HCT116 (cell line): Measurements from ENCODE around the gene GP2. TPM values are rescaled to one million over a fixed set of nuclear protein-coding genes. Genes with fewer than 3 reads are reported as not detected.

Experiments used
- ATAC-seq: fragments of 200-7000 bp; cut with Tn5 transposase; 2 replicates; pipeline ENCODE4 v1.9.1; 2020; ENCODE audit warnings: mild to moderate bottlenecking, moderate library complexity
- BruUV-seq: library from RNA; stranded (reverse); fragments of 400-500 nt; replicated peaks from 2 replicates; lab custom pipeline; 2021; lab: Mats Ljungman, UMichigan
- CTCF ChIA-PET: fragments of 300-600 bp; sonication (Branson Sonifier 250); formaldehyde crosslinking; loops from one replicate; lab custom pipeline; 2021; ENCODE audit warnings: antibody characterized with exemption; lab: Charles Lee
- POLR2A ChIA-PET: fragments of 300-600, 350-600 bp; sonication (Branson Sonifier 250); formaldehyde crosslinking; loops from one replicate; lab custom pipeline; 2021; ENCODE audit warnings: antibody characterized with exemption; lab: Charles Lee
- RAD21 ChIA-PET, 2 experiments: fragments of 300-600 bp; sonication (Branson Sonifier 250); formaldehyde crosslinking; loops; one replicate each; lab custom pipeline; 2023; ENCODE audit warnings: low total read pairs in 2 of 2; ENCODE audit not compliant: uncharacterized antibody in 2 of 2, unreplicated experiment in 2 of 2, low non-redundant PET in 1 of 2; lab: Charles Lee
- DNase-seq: peaks from one replicate; pipeline ENCODE4 v3.0.0-alpha.2; 2010; ENCODE audit warnings: low read depth, low spot score
- H2AFZ ChIP-seq: fragments of 200-600 bp; shearing (Covaris generic), sonication (generic); 2 replicates; pipeline ENCODE4 v1.6.1; 2017; ENCODE audit warnings: low read depth, mixed run types, mixed read lengths, antibody characterized with exemption, low read length; ENCODE audit not compliant: poor library complexity, severe bottlenecking
- H3K27ac ChIP-seq: 2 replicates; pipeline ENCODE4 v1.5.1; 2012; ENCODE audit warnings: low read depth, low read length
- H3K27me3 ChIP-seq: fragments of 200-600 bp; sonication (generic); 2 replicates; pipeline ENCODE4 v1.6.1; 2016; ENCODE audit warnings: mixed run types, low read length, mixed read lengths; ENCODE audit not compliant: insufficient read depth
- H3K36me3 ChIP-seq, 2 experiments: fragments of 200-500 bp in 1 of 2; fragments of 200-600 bp in 1 of 2; sonication (Bioruptor generic) in 1 of 2; sonication (generic) in 1 of 2; 2 replicates each; pipeline versions ENCODE4 v1.5.1 to v1.6.1; 2014 to 2016; ENCODE audit warnings: low read length in 2 of 2, inconsistent platforms in 1 of 2, mixed read lengths in 1 of 2, mixed run types in 1 of 2; ENCODE audit not compliant: insufficient read depth in 2 of 2, control insufficient read depth in 1 of 2
- H3K4me1 ChIP-seq, 2 experiments: fragments of 200-600 bp in 1 of 2; sonication (generic) in 1 of 2; 2 replicates each; pipeline versions ENCODE4 v1.5.1 to v1.6.1; 2012 to 2017; ENCODE audit warnings: low read length in 2 of 2, inconsistent platforms in 1 of 2, mild to moderate bottlenecking in 1 of 2, mixed read lengths in 1 of 2, mixed run types in 1 of 2, moderate library complexity in 1 of 2; ENCODE audit not compliant: insufficient read depth in 2 of 2, control insufficient read depth in 1 of 2
- H3K4me2 ChIP-seq: fragments of 200-600 bp; sonication (generic); 2 replicates; pipeline ENCODE4 v1.6.1; 2017; ENCODE audit warnings: mixed run types, low read length, mixed read lengths
- H3K4me3 ChIP-seq, 2 experiments: fragments of 200-600 bp in 1 of 2; sonication (generic) in 1 of 2; replicated peaks in 1 of 2; 2 replicates each; pipeline ENCODE4 v1.5.1; 2011 to 2016; ENCODE audit warnings: low read length in 2 of 2, control low read depth in 1 of 2, low read depth in 1 of 2, mild to moderate bottlenecking in 1 of 2, mixed read lengths in 1 of 2, mixed run types in 1 of 2
- H3K79me2 ChIP-seq: fragments of 200-600 bp; sonication (generic); 2 replicates; pipeline ENCODE4 v1.6.1; 2017; ENCODE audit warnings: mild to moderate bottlenecking, mixed run types, low read length, moderate library complexity, mixed read lengths; ENCODE audit not compliant: insufficient read depth
- H3K9ac ChIP-seq: fragments of 200-600 bp; sonication (generic); 2 replicates; pipeline ENCODE4 v1.6.1; 2016; ENCODE audit warnings: low read length, mixed read lengths
- H3K9me2 ChIP-seq: fragments of 200-600 bp; sonication (generic), shearing (Covaris generic); 2 replicates; pipeline ENCODE4 v1.6.1; 2017; ENCODE audit warnings: mixed run types, mild to moderate bottlenecking, moderate library complexity; ENCODE audit not compliant: insufficient read depth
- H3K9me3 ChIP-seq, 2 experiments: fragments of 200-500 bp in 1 of 2; fragments of 200-600 bp in 1 of 2; sonication (Bioruptor generic) in 1 of 2; sonication (generic) in 1 of 2; 2 replicates each; pipeline ENCODE4 v1.6.1; 2014 to 2017; ENCODE audit warnings: low read length in 2 of 2, mixed read lengths in 2 of 2, inconsistent platforms in 1 of 2, low read depth in 1 of 2, mild to moderate bottlenecking in 1 of 2, mixed run types in 1 of 2, moderate library complexity in 1 of 2; ENCODE audit not compliant: control insufficient read depth in 1 of 2, insufficient read depth in 1 of 2
- H4K20me1 ChIP-seq: fragments of 200-600 bp; sonication (generic), shearing (Covaris generic); 2 replicates; pipeline ENCODE4 v1.6.1; 2017; ENCODE audit warnings: mixed run types, mild to moderate bottlenecking, moderate library complexity; ENCODE audit not compliant: insufficient read depth
- EGR1 ChIP-seq: IDR thresholded peaks from 2 replicates; pipeline ENCODE4 v1.6.1; 2012; ENCODE audit warnings: low read depth
- ELF1 ChIP-seq: IDR thresholded peaks from 2 replicates; pipeline ENCODE4 v1.6.1; 2012; ENCODE audit warnings: low read depth, borderline replicate concordance
- EZH2 ChIP-seq: fragments of 200-600 bp; sonication (generic); IDR thresholded peaks from 2 replicates; pipeline ENCODE4 v1.6.1; 2017; ENCODE audit warnings: antibody characterized with exemption, mixed run types
- EZH2phosphoT487 ChIP-seq: fragments of 200-600 bp; IDR thresholded peaks from 2 replicates; pipeline ENCODE4 v1.6.1; 2018; ENCODE audit warnings: antibody characterized with exemption, borderline replicate concordance
- JUND ChIP-seq: IDR thresholded peaks from 2 replicates; pipeline ENCODE4 v1.6.1; 2012
- POLR2A ChIP-seq: IDR thresholded peaks from 2 replicates; pipeline ENCODE4 v1.7.0; 2011; ENCODE audit warnings: borderline replicate concordance; ENCODE audit not compliant: insufficient read depth, insufficient read length; ENCODE audit errors: extremely low read depth
- POLR2AphosphoS5 ChIP-seq: IDR thresholded peaks from 2 replicates; pipeline ENCODE4 v1.6.1; 2011; ENCODE audit warnings: mild to moderate bottlenecking, low read depth, low read length, moderate library complexity
- SIN3A ChIP-seq: IDR thresholded peaks from 2 replicates; pipeline ENCODE4 v1.6.1; 2012; ENCODE audit warnings: low read depth
- SP1 ChIP-seq: IDR thresholded peaks from 2 replicates; pipeline ENCODE4 v1.6.1; 2012; ENCODE audit warnings: low read depth
- SRF ChIP-seq: IDR thresholded peaks from 2 replicates; pipeline ENCODE4 v1.6.1; 2012; ENCODE audit warnings: low read depth
- YY1 ChIP-seq: IDR thresholded peaks from 2 replicates; pipeline ENCODE4 v1.6.1; 2011; ENCODE audit warnings: low read length, low read depth, moderate library complexity, mild to moderate bottlenecking; ENCODE audit not compliant: insufficient replicate concordance; ENCODE audit errors: extremely low read depth
- ZNF274 ChIP-seq: fragments of 200-500 bp; sonication (Bioruptor generic); IDR thresholded peaks from 2 replicates; pipeline ENCODE4 v1.6.1; 2014; ENCODE audit warnings: mild to moderate bottlenecking, low read depth, low read length, inconsistent platforms
- intact Hi-C: fragments of 100-400 bp; cut with micrococcal nuclease; formaldehyde crosslinking; loops from 2 replicates; pipeline ENCODE4 v1.10.0; 2022
- total RNA-seq: library from RNA; stranded (reverse); gene quantifications from one replicate; pipeline ENCODE4 v1.2.1, GENCODE V29; 2021; ENCODE audit not compliant: unreplicated experiment
- TF ChIP-seq, protein P1 (sequence below), 3 experiments: fragments of 200-600 bp in 1 of 3; sonication (generic) in 1 of 3; IDR thresholded peaks in 2 of 3; conservative IDR thresholded peaks in 1 of 3; 2 replicates each; pipeline ENCODE4 v1.5.1; 2012 to 2017; ENCODE audit warnings: low read depth in 2 of 3, low read length in 2 of 3, antibody characterized with exemption in 1 of 3, borderline replicate concordance in 1 of 3, control low read depth in 1 of 3, mild to moderate bottlenecking in 1 of 3, mixed read lengths in 1 of 3, mixed run types in 1 of 3, moderate library complexity in 1 of 3; ENCODE audit not compliant: insufficient read depth in 1 of 3
- TF ChIP-seq, protein P2 (sequence below): IDR thresholded peaks from 2 replicates; pipeline ENCODE4 v1.6.1; 2012; ENCODE audit warnings: low read depth
- TF ChIP-seq, protein P3 (sequence below): IDR thresholded peaks from 2 replicates; pipeline ENCODE4 v1.6.1; 2012
- TF ChIP-seq, protein P4 (sequence below): IDR thresholded peaks from 2 replicates; pipeline ENCODE4 v1.6.1; 2011; ENCODE audit warnings: mild to moderate bottlenecking, low read length, moderate library complexity; ENCODE audit not compliant: insufficient replicate concordance; ENCODE audit errors: extremely low read depth

The GP2 gene
- total RNA-seq, 1 experiment from 2014 or later: 8.7 TPM

DNA sequence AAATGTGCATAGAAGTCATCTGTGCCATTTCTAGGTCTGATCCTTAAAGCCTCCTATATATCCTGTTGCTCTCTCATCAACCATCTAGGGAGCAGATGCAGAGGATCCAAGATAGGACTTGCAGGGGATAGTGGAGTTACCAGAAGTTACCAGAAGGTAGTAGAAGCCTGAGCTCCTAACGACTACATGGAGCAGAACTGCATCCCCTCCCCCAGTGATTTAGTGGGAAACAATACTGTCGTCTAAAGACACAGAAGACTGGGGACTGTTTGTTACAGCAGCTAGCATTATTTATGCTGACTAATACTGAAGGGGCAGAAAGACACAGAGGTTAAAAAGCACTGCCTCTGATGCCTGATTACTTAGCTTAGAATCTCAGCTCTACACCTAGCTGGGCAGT, 15.8 kb downstream of the GP2 start:
- H2AFZ ChIP-seq: no peak overlapping the region
- H3K27ac ChIP-seq: no peak overlapping the region
- intact Hi-C loops: no loop called here
- no TSS peak for BruUV-seq
- RAD21 ChIA-PET: no interaction called here
- POLR2A ChIA-PET: no interaction called here
- H3K4me2 ChIP-seq: no peak overlapping the region
- H3K4me3 ChIP-seq: no peak overlapping the region
- H3K79me2 ChIP-seq: no peaks in the 10 kb centered on the region
- no peak for ATAC-seq
- no peaks in the 10 kb centered on the region for H3K9me3 ChIP-seq
- H3K4me1 ChIP-seq: no peaks in the 10 kb centered on the region
- no peak overlapping the region for H3K9ac ChIP-seq
- H3K9me2 ChIP-seq: no peaks in the 10 kb centered on the region
- no peaks in the 10 kb centered on the region for H3K36me3 ChIP-seq
- peaks cover 28% of the 10 kb centered on the region for H3K27me3 ChIP-seq
- TF ChIP-seq EZH2: no peak
- no peak for TF ChIP-seq EGR1
- TF ChIP-seq SRF: no peak
- TF ChIP-seq JUND: no peak
- TF ChIP-seq, protein P1, sequence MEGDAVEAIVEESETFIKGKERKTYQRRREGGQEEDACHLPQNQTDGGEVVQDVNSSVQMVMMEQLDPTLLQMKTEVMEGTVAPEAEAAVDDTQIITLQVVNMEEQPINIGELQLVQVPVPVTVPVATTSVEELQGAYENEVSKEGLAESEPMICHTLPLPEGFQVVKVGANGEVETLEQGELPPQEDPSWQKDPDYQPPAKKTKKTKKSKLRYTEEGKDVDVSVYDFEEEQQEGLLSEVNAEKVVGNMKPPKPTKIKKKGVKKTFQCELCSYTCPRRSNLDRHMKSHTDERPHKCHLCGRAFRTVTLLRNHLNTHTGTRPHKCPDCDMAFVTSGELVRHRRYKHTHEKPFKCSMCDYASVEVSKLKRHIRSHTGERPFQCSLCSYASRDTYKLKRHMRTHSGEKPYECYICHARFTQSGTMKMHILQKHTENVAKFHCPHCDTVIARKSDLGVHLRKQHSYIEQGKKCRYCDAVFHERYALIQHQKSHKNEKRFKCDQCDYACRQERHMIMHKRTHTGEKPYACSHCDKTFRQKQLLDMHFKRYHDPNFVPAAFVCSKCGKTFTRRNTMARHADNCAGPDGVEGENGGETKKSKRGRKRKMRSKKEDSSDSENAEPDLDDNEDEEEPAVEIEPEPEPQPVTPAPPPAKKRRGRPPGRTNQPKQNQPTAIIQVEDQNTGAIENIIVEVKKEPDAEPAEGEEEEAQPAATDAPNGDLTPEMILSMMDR (IDR thresholded peaks at IDR 0.05 in 2 of 3, conservative IDR thresholded peaks at IDR 0.05 in 1 of 3; ENCODE audit: borderline replicate concordance in 1 of 3, insufficient read depth in 1 of 3, low read depth in 2 of 3, low read length in 2 of 3): no peak
- TF ChIP-seq, protein P2, sequence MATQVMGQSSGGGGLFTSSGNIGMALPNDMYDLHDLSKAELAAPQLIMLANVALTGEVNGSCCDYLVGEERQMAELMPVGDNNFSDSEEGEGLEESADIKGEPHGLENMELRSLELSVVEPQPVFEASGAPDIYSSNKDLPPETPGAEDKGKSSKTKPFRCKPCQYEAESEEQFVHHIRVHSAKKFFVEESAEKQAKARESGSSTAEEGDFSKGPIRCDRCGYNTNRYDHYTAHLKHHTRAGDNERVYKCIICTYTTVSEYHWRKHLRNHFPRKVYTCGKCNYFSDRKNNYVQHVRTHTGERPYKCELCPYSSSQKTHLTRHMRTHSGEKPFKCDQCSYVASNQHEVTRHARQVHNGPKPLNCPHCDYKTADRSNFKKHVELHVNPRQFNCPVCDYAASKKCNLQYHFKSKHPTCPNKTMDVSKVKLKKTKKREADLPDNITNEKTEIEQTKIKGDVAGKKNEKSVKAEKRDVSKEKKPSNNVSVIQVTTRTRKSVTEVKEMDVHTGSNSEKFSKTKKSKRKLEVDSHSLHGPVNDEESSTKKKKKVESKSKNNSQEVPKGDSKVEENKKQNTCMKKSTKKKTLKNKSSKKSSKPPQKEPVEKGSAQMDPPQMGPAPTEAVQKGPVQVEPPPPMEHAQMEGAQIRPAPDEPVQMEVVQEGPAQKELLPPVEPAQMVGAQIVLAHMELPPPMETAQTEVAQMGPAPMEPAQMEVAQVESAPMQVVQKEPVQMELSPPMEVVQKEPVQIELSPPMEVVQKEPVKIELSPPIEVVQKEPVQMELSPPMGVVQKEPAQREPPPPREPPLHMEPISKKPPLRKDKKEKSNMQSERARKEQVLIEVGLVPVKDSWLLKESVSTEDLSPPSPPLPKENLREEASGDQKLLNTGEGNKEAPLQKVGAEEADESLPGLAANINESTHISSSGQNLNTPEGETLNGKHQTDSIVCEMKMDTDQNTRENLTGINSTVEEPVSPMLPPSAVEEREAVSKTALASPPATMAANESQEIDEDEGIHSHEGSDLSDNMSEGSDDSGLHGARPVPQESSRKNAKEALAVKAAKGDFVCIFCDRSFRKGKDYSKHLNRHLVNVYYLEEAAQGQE: no peak
- TF ChIP-seq POLR2AphosphoS5: no peak
- TF ChIP-seq, protein P3, sequence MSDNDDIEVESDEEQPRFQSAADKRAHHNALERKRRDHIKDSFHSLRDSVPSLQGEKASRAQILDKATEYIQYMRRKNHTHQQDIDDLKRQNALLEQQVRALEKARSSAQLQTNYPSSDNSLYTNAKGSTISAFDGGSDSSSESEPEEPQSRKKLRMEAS: no peak
- no peak for TF ChIP-seq POLR2A
- no peak for TF ChIP-seq EZH2phosphoT487
- TF ChIP-seq ZNF274: no peak
- TF ChIP-seq ELF1: no peak
- no peak for TF ChIP-seq SP1
- no peak for TF ChIP-seq YY1
- TF ChIP-seq, protein P4, sequence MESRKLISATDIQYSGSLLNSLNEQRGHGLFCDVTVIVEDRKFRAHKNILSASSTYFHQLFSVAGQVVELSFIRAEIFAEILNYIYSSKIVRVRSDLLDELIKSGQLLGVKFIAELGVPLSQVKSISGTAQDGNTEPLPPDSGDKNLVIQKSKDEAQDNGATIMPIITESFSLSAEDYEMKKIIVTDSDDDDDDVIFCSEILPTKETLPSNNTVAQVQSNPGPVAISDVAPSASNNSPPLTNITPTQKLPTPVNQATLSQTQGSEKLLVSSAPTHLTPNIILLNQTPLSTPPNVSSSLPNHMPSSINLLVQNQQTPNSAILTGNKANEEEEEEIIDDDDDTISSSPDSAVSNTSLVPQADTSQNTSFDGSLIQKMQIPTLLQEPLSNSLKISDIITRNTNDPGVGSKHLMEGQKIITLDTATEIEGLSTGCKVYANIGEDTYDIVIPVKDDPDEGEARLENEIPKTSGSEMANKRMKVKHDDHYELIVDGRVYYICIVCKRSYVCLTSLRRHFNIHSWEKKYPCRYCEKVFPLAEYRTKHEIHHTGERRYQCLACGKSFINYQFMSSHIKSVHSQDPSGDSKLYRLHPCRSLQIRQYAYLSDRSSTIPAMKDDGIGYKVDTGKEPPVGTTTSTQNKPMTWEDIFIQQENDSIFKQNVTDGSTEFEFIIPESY: no peak
- no peak for TF ChIP-seq SIN3A
- TF ChIP-seq, all 23 proteins: peak for 0
- CTCF ChIA-PET: no interaction called here
- no peaks in the 10 kb centered on the region for H4K20me1 ChIP-seq
- DNase-seq: no peak
